ENCODE results near the gene PAX3.
A peak's percentile ranks its signal among the peaks of the same experiment; 100 is the strongest.

The PAX3 gene

DNA sequence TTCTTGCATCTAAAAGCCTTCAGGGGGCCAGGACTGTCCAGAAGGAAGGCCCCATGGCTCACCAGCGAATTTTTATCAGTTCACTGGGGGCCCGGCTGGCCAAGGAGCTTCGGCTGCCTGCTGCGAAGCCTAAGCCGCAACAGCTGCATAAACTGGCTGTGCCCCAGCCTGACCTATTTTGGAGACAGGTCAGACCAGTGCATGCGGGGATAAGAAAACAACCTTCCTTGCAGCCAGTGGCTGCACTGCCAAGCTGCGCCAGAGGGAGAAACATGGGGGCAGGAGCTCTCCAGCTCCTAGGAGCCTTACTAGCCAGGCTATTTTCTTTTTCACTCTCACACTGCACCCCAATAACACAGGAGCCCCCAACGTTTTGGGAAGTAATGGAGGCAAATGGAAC lies 15.2 kb downstream of the PAX3 start:
- Histone ChIP-seq H3K27me3 (ENCODE audit: insufficient read depth, low read depth, severe bottlenecking) (no peaks in the 10 kb centered on the region), H3K36me3 (no peaks in the 10 kb centered on the region), H3K4me3 (ENCODE audit: low read depth, low read length) (peak overlapping the region; percentile 17), H3K9me3 (ENCODE audit: severe bottlenecking) (no peaks in the 10 kb centered on the region), H3K27ac (no peak overlapping the region)
- DNase-seq: peak; percentile 89
- TF ChIP-seq, protein P1, sequence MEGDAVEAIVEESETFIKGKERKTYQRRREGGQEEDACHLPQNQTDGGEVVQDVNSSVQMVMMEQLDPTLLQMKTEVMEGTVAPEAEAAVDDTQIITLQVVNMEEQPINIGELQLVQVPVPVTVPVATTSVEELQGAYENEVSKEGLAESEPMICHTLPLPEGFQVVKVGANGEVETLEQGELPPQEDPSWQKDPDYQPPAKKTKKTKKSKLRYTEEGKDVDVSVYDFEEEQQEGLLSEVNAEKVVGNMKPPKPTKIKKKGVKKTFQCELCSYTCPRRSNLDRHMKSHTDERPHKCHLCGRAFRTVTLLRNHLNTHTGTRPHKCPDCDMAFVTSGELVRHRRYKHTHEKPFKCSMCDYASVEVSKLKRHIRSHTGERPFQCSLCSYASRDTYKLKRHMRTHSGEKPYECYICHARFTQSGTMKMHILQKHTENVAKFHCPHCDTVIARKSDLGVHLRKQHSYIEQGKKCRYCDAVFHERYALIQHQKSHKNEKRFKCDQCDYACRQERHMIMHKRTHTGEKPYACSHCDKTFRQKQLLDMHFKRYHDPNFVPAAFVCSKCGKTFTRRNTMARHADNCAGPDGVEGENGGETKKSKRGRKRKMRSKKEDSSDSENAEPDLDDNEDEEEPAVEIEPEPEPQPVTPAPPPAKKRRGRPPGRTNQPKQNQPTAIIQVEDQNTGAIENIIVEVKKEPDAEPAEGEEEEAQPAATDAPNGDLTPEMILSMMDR (IDR thresholded peaks at IDR 0.05; ENCODE audit: low read depth, low read length): peak; percentile 28; the same call in 1 of the 2 replicates

DNA sequence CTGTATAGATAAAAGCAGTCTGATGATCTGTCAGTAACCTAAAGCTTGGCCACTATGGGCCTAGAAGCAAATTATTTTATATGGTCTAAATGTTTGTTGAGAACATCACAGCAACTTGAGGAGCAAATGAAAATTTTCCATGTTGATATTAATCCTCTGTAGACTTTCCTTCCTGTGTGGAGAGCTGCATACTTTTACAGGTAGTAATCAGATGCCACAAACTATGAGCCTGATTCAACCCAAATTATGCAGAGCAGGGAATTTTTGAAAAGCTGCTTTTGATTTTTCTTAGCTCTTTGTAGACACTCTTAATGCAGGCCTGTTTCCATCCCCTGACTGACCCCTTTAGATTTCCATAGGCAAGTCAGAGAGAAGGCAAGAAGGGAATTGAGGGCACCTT lies 17.3 kb downstream of the PAX3 start:
- H3K36me3 ChIP-seq: no peaks in the 10 kb centered on the region
- H3K27ac ChIP-seq: no peak overlapping the region
- no peaks in the 10 kb centered on the region for H3K9me3 ChIP-seq (ENCODE audit: severe bottlenecking)
- H3K4me3 ChIP-seq (ENCODE audit: low read depth, low read length): no peak overlapping the region
- no peaks in the 10 kb centered on the region for H3K27me3 ChIP-seq (ENCODE audit: insufficient read depth, low read depth, severe bottlenecking)
- no peak for DNase-seq
- TF ChIP-seq, protein P1 (IDR thresholded peaks at IDR 0.05; ENCODE audit: low read depth, low read length): no peak

DNA sequence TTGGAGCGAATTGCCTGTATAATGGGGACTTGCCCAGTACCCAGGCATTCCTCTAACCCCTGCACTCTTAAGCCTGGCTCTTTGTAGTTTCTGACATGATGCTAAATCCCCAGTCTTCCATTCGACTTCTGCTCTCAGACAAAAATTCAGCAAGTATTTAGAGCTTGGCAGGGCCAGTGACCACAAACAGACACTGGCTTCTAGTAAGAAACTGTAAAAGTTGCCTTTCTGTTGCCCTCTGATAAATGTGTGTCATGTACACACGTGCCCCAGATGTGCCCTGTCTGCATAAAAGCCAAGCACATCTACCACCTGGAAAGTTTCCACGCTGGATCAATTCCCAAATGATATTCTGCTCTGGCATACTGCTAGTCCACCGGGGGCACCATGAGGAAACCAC lies 18.0 kb downstream of the PAX3 start:
- H3K27me3 ChIP-seq (ENCODE audit: insufficient read depth, low read depth, severe bottlenecking): no peaks in the 10 kb centered on the region
- H3K9me3 ChIP-seq (ENCODE audit: severe bottlenecking): no peaks in the 10 kb centered on the region
- H3K27ac ChIP-seq: no peak overlapping the region
- H3K4me3 ChIP-seq (ENCODE audit: low read depth, low read length): no peak overlapping the region
- TF ChIP-seq, protein P1 (IDR thresholded peaks at IDR 0.05; ENCODE audit: low read depth, low read length): no peak
- no peak for DNase-seq
- no peaks in the 10 kb centered on the region for H3K36me3 ChIP-seq

DNA sequence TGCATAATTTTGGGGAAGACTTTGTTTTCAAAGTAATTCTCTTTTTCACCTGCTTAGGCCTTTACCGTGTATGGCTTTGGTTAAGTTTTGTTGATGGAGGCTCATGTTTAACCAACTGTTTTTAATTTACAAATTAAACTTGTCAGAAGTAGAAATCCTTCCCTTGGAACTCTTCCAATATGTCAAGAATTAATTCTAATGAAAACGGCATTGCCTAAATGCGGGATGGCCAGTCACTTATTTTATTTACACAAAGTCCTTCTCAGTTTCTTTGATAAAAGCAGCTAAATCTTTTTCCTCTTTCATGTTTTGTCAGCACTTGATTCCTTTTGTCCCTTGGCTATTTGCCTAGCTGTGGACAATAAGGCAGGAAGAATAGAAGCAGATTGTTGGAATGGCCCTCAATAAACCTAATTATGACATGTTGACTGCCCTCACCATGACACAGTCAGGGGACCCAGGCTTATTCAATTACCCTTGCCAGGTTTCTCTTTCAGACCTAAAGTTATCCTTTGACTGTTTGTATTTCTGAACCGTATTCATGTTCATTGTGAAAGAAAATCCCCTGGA lies 26.3 kb downstream of the PAX3 start:
- no peak for DNase-seq
- Histone ChIP-seq H3K27ac (no peak overlapping the region), H3K27me3 (ENCODE audit: insufficient read depth, low read depth, severe bottlenecking) (no peaks in the 10 kb centered on the region), H3K4me3 (ENCODE audit: low read depth, low read length) (no peak overlapping the region), H3K9me3 (ENCODE audit: severe bottlenecking) (no peaks in the 10 kb centered on the region), H3K36me3 (no peaks in the 10 kb centered on the region)
- TF ChIP-seq, protein P1 (IDR thresholded peaks at IDR 0.05; ENCODE audit: low read depth, low read length): no peak

DNA sequence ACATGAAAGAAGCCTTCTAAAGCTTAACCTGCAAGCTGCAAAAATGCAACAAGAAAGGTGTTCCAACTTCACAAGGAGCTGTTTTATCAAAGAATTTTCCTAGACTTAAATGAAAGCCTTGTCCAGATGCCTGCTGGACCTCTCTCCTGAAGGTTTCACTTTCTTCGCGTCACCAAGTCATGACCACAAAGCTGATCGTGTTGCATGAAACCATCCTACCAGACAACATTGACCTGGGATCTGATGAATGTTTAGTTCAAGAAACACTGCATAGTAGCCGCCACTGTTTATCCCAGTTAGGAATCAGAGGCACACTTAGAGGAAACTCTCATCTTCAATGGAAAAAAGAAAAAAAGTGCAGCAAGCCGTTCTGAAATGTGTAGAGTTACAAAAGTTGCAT lies 26.9 kb downstream of the PAX3 start:
- H3K9me3 ChIP-seq (ENCODE audit: severe bottlenecking): no peaks in the 10 kb centered on the region
- no peak overlapping the region for H3K4me3 ChIP-seq (ENCODE audit: low read depth, low read length)
- H3K27ac ChIP-seq: no peak overlapping the region
- DNase-seq: no peak
- TF ChIP-seq, protein P1 (IDR thresholded peaks at IDR 0.05; ENCODE audit: low read depth, low read length): no peak
- H3K36me3 ChIP-seq: no peaks in the 10 kb centered on the region
- H3K27me3 ChIP-seq (ENCODE audit: insufficient read depth, low read depth, severe bottlenecking): no peaks in the 10 kb centered on the region

DNA sequence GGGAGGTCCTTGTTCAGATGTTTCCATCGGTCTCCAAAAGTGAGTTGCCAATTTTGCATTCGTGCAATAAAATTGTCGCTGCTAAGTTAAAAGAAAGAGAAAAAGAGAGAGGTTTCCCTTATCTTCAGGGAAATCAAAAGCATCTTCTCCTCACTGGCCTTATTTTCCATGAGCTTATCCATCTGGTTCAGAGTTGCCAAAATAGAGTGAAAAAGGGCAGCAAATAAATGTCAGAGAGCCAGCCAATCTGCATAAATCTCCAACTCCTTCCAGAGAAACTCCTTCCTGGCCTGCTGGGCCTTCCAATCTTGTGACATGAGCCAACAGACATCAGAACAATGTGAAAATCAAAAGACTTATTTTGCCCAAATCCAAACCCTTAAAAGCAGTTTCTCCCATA lies 28.4 kb downstream of the PAX3 start:
- no peak overlapping the region for H3K27ac ChIP-seq
- H3K27me3 ChIP-seq (ENCODE audit: insufficient read depth, low read depth, severe bottlenecking): no peaks in the 10 kb centered on the region
- DNase-seq: no peak
- no peaks in the 10 kb centered on the region for H3K36me3 ChIP-seq
- H3K4me3 ChIP-seq (ENCODE audit: low read depth, low read length): no peak overlapping the region
- no peaks in the 10 kb centered on the region for H3K9me3 ChIP-seq (ENCODE audit: severe bottlenecking)
- TF ChIP-seq, protein P1 (IDR thresholded peaks at IDR 0.05; ENCODE audit: low read depth, low read length): no peak

All from WERI-Rb-1 (cell line).